ENCODE measurements around the gene FBN2.
"Not testable (repeated sequence)": the region's sequence is repeated elsewhere in the genome, so short reads cannot be mapped to it uniquely, and the experiment has no call there.

FBN2 gene

GRCh38 chr5:128413356-128413755, 124.7 kb downstream of the FBN2 start:
- no peak for DNase-seq

DNA sequence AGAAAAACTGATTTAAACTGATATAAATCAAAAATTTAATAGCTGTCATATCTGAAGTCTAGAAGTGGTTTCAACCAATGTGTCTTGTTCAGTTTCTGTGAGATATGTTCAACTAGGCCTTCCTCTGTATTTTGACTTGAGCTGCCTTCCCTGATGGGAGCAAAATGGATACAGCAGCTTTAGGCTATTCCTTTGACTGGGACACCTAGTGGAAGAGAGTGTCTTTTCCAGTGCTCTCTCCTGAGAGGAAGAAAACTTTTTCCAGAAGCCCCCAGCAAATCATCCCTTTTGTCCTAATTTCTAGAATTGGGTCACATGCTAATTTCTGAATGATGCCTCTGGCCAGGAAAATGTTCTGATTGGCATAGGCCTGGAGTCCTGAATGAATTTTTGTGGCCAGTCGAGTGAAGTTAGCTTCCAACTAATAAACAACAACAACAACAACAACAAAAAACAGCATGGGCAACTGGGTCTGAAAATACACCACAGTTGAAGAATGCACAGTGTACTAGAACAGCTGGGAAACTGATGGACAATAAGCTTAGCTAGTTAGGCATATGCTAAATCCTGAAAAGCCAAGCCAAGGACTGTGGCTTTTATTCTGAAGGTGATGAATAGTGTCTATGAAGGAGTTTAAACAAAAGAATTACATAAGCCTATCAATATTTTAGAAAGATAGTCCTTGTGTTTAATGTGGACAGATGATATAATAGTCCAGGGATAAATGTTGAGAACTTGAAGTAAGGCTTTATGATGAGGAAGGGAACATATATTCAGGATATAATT, 125.7 kb downstream of the FBN2 start:
- no peak for DNase-seq

- no peak for DNase-seq
Measured at GRCh38 chr5:128409166-128409800, 128.8 kb downstream of the FBN2 start.

- no peak for DNase-seq
Measured at GRCh38 chr5:128408622-128409021, 129.4 kb downstream of the FBN2 start.

GRCh38 chr5:128407944-128408343, 130.1 kb downstream of the FBN2 start:
- DNase-seq, result no peak

GRCh38 chr5:128406803-128407202, 131.2 kb downstream of the FBN2 start:
- no peak for DNase-seq

- no peak for DNase-seq
Measured at GRCh38 chr5:128405159-128405558, 132.9 kb downstream of the FBN2 start.

GRCh38 chr5:128403333-128403732, 134.7 kb downstream of the FBN2 start:
- no peak for DNase-seq

DNA sequence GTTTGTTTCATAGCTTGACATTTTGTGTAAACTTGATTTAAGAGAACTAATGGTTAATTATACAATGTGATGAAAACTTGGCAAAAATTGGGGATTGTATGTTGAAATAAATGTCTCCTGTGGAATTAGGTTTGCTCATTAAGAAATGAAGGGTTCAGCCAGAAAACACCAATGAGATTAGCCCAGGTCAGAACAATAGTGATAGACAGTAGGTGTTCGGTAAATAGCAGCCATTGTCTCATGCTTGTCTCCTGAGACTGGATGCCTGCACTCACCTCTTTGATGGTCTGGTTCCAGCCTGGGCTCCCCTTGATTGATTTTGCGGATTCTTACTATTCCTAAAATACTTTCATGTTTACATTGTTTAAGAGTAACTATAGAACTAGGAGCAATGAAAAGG, 135.5 kb downstream of the FBN2 start:
- no peak for DNase-seq

DNA sequence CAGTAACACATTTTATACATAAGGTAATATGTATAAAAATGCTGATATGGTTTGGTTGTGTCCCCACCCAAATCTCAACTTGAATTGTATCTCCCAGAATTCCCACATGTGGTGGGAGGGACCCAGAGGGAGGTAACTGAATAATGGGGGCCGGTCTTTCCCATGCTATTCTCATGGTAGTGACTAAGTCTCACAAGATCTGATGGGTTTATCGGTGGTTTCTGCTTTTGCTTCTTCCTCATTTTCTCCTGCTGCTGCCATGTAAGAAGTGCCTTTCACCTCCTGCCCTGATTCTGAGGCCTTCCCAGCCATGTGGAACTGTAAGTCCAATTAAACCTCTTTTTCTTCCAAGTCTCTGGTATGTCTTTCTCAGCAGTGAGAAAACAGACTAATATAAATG, 137.3 kb downstream of the FBN2 start:
- not testable (repeated sequence) for DNase-seq

DNA sequence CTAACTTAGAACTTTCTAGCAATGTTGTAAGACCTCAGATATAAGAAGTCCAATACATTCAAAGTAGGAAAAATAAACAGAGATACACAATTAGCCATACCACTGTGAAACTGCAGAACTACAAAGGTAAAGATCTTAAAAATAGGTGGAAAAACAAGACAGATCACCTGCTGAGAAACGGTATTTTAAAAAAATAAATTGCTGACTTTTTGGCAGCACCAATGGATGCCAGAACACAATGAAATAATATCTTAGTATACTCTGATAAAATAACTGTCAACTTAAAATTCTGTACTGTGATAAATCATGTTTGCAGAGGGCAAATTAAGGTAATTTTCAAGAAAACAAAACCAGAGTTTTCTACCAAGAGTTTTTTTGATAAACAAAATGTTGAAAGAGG, 138.9 kb downstream of the FBN2 start:
- no peak for DNase-seq

- no peak for DNase-seq
Measured at GRCh38 chr5:128397876-128398275, 140.2 kb downstream of the FBN2 start.

DNA sequence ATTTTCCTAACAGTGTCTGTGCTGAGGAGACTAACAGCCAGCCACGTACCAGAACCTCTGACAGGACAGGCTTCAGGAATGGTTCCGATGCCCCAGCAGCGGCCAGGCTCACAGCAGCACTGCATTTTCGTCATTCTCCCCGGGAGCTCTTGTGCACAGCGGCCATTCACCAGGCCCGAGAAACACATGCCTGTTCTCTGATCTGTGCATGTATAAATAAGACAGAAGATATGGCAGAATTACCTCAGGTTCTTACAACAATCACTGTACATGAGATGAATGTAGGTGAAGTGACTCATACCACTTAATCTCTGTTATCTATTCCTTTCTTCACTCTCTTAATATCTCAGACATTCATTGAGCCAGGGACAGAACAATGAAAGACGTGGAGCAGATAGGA, 143.0 kb downstream of the FBN2 start:
- no peak for DNase-seq

- DNase-seq, result no peak
Measured at GRCh38 chr5:128384068-128384467, 154.0 kb downstream of the FBN2 start.

- DNase-seq, result no peak
Measured at GRCh38 chr5:128380337-128380736, 157.7 kb downstream of the FBN2 start.

GRCh38 chr5:128378632-128379031, 159.4 kb downstream of the FBN2 start:
- no peak for DNase-seq

DNA sequence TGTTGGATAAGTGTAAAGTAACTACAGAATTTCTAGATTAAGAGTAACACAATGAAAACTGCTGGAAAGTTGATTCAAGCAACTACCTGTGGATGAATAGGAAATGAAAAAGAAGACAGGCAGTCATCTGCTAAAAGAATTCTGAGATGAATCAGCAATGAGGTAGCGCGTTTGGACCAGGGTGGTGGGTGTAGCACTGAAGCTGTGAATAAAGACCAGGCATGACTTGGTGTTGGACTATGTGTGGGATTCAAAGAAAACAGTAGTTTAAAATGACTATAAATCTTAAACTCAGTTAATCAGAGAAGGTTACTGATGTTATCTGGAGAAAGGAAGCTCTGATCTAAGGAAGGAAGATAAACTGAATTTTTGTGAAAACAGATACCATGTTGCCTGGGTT, 159.8 kb downstream of the FBN2 start:
- no peak for DNase-seq

- DNase-seq, result no peak
Measured at GRCh38 chr5:128376577-128376976, 161.5 kb downstream of the FBN2 start.

DNA sequence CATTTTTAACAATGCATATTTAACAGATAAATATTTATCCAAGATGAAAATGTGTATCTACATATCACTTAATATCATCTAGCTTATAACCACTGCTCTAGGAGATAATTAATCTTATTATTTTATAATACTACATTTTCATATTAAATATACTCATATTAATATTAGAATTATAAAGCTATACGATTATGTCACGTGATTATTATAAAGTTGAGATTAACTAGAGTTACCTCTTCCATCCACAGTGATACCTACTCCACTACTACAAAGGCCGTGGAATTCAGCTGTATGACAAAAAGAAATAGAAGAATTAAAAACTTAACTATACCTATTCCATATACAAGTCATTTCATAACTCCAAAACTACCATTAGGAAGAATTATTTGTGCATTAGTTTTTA, 171.9 kb downstream of the FBN2 start:
- DNase-seq, result no peak

DNA sequence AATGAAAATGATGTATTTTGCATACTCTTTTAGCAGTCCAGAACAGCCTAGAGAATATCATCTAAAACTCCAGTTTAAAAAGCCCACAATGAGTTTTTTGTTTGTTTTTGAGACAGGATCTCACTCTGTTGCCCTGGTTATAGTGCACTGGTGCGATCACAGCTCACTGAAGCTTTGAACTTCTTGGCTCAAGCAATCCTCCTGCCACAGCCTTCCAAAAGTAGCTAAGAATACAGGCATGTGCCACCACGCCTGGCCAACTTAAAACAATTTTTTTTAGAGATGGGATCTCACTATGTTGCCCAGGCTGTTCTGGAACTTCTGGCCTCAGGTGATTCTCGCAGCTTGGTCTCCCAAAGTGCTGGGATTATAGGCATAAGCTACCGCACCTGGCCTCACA, 175.7 kb downstream of the FBN2 start:
- no peak for DNase-seq

GRCh38 chr5:128358826-128359225, 179.2 kb downstream of the FBN2 start:
- DNase-seq, result no peak

DNA sequence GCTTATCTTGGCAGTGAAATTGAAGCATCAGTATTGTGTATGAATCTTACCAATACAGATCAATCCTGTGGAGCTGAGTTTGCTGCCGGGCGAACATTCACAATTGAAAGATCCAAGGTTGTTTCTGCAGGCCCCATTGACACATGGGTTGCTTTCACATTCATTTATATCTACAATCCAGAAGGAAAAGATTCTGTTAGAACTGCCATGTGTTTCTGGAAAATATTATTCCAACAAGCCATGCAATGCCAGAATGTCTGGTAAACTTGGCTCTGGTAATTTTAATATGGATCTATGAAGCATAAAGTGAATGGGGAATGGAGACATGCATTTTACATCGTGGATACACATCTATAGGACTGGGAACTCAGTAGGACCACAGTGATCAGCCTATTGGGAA, 180.8 kb downstream of the FBN2 start:
- DNase-seq, result no peak

DNA sequence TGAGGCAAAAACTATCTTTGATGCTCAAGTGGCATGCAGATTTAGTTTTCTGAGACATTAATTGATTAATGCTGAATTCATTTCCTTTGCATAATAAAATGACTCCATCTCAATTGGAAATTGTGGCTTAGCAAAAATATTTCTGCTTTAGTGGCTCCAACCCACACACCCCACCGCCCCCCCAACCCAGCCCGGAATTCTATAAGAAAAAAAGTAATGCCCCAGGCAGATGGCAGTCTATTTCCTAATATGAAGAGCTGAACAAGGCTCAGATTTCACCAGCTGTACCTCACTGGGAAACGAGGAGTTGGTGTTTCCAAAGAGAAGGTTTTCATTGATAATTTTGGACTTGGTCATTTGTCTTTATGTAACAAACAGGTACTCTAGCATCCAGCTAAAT, 182.1 kb downstream of the FBN2 start:
- no peak for DNase-seq

GRCh38 chr5:128353441-128354107, 184.5 kb downstream of the FBN2 start:
- DNase-seq, result no peak

Measured in stimulated activated naive CD4-positive, alpha-beta T cell (primary cell).